Activated T-helper 1 cell treated with anti-CD3 and anti-CD28 coated beads, Interleukin-2, amount 50 U/mL, for 16 hours (primary cell): Measurements from ENCODE around the gene SON.
"Not testable (repeated sequence)": the region's sequence is repeated elsewhere in the genome, so short reads cannot be mapped to it uniquely, and the experiment has no call there.

Experiments used
- DNase-seq, 2 donors: peaks; one replicate each; pipeline ENCODE4 v3.0.0-alpha.2; 2020; ENCODE audit warnings: low read depth in 1 of 2, low spot score in 1 of 2

Gene SON

GRCh38 chr21:33572350-33572749 lies 29.5 kb downstream of the SON start:
- no peak for DNase-seq

GRCh38 chr21:33576741-33577141 lies 33.9 kb downstream of the SON start:
- not testable (repeated sequence) for DNase-seq

- no peak for DNase-seq
Measured at GRCh38 chr21:33578214-33578613, 35.4 kb downstream of the SON start.

GRCh38 chr21:33578959-33579542 lies 36.2 kb downstream of the SON start:
- DNase-seq = no peak

- DNase-seq = no peak
Measured at GRCh38 chr21:33584455-33584854, 41.6 kb downstream of the SON start.

GRCh38 chr21:33586927-33587326 lies 44.1 kb downstream of the SON start:
- no peak for DNase-seq

- DNase-seq = peak in 1 of 2 donors; percentile 2
Measured at GRCh38 chr21:33587792-33588484, 45.1 kb downstream of the SON start.

GRCh38 chr21:33588485-33589335 lies 45.9 kb downstream of the SON start, which contains the start of gene DONSON:
DONSON (minus strand) TSS chr21:33588684; CDS start chr21:33588641, 43 bp downstream.
- peak; percentile 64 to 84 for DNase-seq

GRCh38 chr21:33598051-33598450 lies 55.2 kb downstream of the SON start:
- no peak for DNase-seq

- DNase-seq = no peak
Measured at GRCh38 chr21:33608559-33608958, 65.7 kb downstream of the SON start.

GRCh38 chr21:33611006-33611744 lies 68.3 kb downstream of the SON start:
- no peak for DNase-seq

- not testable (repeated sequence) for DNase-seq
Measured at GRCh38 chr21:33617565-33617964, 74.7 kb downstream of the SON start.

GRCh38 chr21:33618407-33618806 lies 75.6 kb downstream of the SON start:
- DNase-seq = no peak

GRCh38 chr21:33619726-33620125 lies 76.9 kb downstream of the SON start:
- DNase-seq = no peak

- DNase-seq = no peak
Measured at GRCh38 chr21:33622253-33622652, 79.4 kb downstream of the SON start.

- not testable (repeated sequence) for DNase-seq
Measured at GRCh38 chr21:33626151-33626550, 83.3 kb downstream of the SON start.
